Measurements from ENCODE around the gene NPAS3.

DNA sequence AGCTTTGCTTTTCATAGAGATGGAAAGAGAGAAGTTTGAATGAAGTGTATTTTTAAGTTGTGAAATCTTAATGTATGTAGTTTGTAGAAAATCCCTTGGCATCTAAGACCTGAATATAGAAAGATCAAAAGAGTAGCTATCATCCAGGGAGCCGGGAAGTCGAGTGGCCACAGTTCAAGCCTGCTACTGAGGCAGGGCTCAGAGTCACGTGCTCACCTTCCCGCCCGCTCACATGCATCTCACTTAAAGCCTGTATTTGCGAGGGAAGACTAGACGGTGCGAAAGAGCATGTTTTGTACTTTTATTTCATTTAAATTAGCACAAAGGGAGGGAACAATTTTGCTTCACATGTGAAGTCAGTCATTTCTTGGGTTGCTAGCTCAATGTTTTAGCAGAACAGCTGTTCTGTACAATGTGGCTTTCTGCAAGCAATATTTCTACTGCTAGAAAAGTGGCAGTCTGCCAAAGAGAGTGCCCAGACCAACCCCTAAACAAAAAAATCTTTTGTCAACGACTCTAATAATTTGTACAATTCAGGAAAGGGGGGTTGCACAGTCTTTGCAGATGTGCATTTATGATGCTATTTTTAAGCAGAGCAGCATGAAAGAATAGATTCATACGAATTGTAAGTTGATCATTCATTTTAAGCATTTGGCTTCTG, 290.7 kb downstream of the NPAS3 start:
- no peak for TF ChIP-seq CTCF (IDR thresholded peaks at IDR 0.05)
- no peak for TF ChIP-seq POLR2A (IDR thresholded peaks at IDR 0.05)
- TF ChIP-seq POLR2AphosphoS5 (IDR thresholded peaks at IDR 0.05): no peak

Data from sigmoid colon (tissue), 4 donors.